ENCODE results near the gene TBX20.
"Not testable (repeated sequence)": the region's sequence is repeated elsewhere in the genome, so short reads cannot be mapped to it uniquely, and the experiment has no call there.

DNA sequence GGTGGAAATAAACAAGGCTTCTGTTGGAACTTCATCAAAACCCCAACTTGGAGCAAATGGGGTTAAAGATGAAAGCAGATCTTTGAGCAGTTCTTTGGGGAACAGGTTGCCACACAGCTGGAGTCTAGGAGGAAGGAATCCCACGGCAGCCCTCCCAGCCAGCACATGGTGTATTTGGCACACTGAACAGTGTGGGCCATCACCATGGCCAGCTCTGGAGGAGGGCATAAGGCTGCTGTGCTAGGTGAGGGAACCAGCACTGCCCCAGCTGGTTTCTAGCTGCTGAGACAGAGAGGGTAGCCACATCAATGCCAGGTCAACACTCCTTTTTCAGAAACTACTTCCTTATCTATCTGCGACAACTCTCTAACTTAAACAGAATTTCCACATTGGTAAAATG lies 33.7 kb downstream of the TBX20 start:
- TF ChIP-seq, protein P1, sequence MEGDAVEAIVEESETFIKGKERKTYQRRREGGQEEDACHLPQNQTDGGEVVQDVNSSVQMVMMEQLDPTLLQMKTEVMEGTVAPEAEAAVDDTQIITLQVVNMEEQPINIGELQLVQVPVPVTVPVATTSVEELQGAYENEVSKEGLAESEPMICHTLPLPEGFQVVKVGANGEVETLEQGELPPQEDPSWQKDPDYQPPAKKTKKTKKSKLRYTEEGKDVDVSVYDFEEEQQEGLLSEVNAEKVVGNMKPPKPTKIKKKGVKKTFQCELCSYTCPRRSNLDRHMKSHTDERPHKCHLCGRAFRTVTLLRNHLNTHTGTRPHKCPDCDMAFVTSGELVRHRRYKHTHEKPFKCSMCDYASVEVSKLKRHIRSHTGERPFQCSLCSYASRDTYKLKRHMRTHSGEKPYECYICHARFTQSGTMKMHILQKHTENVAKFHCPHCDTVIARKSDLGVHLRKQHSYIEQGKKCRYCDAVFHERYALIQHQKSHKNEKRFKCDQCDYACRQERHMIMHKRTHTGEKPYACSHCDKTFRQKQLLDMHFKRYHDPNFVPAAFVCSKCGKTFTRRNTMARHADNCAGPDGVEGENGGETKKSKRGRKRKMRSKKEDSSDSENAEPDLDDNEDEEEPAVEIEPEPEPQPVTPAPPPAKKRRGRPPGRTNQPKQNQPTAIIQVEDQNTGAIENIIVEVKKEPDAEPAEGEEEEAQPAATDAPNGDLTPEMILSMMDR (IDR thresholded peaks at IDR 0.05): not testable (repeated sequence)
- not testable (repeated sequence) for TF ChIP-seq POLR2AphosphoS5 (IDR thresholded peaks at IDR 0.05; ENCODE audit: insufficient read depth in 1 of 2, low read depth in 1 of 2); POLR2A (IDR thresholded peaks at IDR 0.05)

Measured in vagina (tissue), 2 donors.